Measurements from ENCODE around the gene ABHD5.

ABHD5 gene

DNA sequence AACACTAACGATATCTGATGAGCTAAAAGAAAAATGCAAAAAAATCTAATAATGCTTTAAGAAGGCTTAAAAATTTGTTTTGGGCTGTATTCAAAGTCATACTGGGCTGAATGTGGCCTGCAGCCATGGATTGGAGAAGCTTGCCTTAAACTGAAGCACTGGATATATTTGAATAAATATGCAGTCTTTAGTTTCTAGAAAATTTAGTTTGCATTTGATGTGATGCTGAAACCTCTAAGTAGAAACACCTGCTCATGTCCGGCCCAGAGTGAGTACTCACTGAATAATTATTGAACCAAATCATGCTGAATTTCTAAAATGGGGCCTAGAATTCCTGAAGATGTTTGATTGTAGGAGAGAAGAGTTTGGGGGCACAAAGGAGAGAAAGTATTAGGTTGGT lies 43.9 kb downstream of the ABHD5 start:
- TF ChIP-seq, protein P1, sequence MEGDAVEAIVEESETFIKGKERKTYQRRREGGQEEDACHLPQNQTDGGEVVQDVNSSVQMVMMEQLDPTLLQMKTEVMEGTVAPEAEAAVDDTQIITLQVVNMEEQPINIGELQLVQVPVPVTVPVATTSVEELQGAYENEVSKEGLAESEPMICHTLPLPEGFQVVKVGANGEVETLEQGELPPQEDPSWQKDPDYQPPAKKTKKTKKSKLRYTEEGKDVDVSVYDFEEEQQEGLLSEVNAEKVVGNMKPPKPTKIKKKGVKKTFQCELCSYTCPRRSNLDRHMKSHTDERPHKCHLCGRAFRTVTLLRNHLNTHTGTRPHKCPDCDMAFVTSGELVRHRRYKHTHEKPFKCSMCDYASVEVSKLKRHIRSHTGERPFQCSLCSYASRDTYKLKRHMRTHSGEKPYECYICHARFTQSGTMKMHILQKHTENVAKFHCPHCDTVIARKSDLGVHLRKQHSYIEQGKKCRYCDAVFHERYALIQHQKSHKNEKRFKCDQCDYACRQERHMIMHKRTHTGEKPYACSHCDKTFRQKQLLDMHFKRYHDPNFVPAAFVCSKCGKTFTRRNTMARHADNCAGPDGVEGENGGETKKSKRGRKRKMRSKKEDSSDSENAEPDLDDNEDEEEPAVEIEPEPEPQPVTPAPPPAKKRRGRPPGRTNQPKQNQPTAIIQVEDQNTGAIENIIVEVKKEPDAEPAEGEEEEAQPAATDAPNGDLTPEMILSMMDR (IDR thresholded peaks at IDR 0.05) = no peak

DNA sequence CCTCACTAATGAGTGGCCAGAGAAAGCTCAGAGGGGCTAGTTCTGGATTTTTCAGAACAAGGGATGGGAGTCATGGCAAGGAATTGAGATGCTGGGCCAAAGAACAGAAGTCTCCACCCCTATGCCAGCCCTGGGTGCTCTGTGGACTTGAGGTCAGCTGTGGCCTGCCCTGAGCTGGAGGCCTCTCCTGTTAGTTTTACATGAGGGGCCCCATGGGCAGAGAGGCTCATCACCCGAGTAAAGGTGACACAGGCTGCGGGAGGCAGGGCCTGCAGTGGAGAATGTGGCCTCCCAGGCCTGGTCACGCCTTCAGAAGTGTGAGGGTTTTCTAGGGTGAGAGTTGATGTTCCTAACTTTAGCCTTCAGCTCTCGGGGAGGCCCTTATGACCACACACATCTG lies 44.9 kb downstream of the ABHD5 start:
- TF ChIP-seq, protein P1 (IDR thresholded peaks at IDR 0.05) = no peak

DNA sequence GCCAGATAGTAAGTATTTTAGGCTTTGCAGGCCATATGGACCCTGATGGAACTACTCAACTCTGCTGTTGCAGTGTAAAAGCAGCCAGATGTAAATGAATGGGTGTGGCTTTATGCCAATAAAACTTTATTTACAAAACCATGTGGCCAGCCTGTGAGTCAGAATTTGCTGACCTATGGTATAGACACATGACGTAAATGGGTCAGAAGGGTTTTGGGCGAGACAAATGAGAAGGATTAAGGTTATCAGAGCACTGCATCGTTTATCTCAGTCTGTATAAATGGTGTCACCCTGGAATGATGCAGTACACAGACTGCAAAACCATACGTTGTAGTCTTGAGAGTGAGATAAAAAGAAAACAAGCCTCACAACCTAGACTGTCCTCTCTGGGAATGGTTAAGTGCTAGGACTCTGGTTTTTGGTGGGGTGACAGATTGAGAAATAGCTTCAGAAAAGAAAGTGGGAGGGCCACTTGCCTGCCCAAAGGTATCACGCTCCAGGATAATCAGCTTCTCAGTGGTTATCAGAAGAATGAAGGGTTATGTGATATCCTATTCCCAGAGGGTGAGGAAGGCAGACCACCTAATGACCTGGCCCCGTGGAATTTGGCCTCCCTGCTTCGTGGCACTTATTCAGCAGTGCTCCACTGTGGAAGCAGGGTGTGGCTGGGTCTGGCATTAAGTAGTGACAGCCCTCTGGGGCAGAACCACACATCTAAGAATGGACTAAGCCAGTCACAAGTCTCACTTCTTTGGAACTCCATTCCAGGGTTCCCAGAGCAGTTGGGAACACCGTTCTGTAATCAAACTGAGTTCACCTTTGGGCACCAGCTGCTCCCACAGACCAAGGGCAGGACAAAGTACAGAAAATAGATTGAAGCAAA lies 46.1 kb downstream of the ABHD5 start:
- TF ChIP-seq, protein P1 (IDR thresholded peaks at IDR 0.05) = no peak

GRCh38 chr3:43738305-43738704 lies 47.6 kb downstream of the ABHD5 start:
- TF ChIP-seq, protein P1 (IDR thresholded peaks at IDR 0.05) = no peak

DNA sequence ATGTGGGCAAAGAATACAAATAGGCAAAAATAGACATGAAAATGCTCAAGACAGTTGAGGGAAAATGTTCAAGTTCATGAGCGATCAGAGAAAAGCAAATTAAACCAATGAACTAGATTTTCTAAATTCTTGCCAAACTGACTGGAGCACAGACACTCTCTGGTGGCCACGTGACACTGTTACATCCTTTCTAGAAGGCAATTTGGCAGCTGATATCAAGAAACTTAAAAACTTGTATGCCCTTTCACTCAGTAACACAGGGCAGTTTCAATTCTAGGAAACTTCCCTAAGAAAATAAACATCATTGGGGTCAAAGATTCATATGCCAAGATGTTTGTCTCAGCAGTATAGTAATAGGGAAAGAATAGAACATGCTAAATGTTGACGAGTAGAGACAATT lies 52.2 kb downstream of the ABHD5 start:
- TF ChIP-seq, protein P1 (IDR thresholded peaks at IDR 0.05) = no peak

GRCh38 chr3:43747641-43748040 lies 56.9 kb downstream of the ABHD5 start:
- TF ChIP-seq, protein P1 (IDR thresholded peaks at IDR 0.05) = no peak

DNA sequence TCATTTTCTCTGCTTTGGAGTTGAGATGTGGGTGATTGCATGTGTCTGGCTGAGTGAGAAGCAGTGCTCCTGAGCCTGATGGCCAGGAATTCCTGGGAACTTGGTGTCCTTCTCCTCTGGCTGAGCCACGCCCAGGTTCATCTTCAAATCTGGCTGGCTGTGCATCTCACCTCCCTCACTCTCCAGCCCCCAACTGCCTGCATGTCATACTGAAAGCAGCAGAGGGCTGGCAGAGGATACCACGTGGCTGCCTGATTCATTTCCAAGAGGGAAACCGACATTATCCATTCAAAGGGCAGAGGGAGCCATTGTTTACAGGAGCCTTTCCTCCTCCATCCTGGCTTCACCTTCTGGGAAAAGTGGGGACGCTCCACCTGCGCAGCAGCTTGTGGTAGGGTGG lies 57.4 kb downstream of the ABHD5 start:
- TF ChIP-seq, protein P1 (IDR thresholded peaks at IDR 0.05) = no peak

Data from LNCAP (cell line).